ENCODE measurements around the gene YAE1.

YAE1 gene

DNA sequence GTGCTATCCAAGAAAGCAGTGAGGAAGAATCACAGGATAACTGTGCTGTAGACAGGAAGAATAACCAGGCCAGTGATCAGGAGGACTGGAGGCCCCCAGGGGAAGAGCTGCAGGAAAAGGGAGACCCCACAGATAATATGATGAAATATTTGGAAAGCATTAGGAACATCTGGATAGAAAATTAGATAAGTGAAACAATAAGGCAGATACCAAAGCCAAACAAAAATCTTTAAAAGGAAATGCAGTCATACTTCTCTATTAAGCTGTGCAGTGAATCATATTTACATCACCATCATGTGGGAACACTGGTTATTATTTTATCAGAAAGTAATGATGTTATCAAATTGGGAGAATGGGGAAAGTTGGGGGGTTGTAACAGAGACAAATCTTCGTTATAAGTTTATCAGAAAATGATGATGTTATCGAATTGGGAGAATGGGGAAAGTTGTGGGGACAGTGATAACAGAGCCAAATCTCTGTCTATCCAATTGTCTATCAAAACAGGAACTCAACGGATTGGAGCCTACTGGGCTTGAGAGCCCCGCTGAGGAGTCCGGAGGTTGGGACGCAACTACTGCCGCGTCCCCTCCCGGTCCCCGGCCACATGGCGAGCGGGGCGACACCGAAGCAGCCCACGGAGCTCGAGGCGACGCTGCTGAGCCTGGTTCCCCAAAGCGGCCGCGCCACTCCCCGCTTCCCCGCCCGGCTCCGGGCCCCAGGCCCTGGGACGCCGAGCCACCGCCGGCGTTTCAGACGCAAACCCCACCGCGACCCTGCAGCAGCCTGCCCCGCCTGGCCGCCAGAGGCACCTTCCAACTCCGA is 43.1 kb downstream of the YAE1 start:
- DNase-seq: peak; percentile 74

- DNase-seq: no peak
Observed at GRCh38 chr7:39609935-39610263, 43.7 kb downstream of the YAE1 start.

DNA sequence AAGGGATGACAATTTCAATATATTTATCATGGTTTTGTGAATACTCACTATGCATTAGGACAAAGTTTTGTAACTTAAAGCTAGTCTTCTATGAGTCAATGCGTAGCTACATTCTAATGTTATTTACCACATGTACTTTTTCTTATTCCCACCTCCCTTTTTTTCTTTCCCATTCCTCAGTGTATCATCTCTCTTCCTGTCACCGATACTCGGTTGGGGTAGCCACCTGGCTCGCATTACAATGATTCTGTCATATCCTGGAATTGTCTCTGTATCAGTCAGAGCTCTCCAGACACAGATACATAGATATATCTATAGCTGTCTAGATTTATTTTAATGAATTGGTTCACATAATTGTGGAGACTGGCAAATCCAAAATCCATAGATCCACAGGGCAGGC is 47.4 kb downstream of the YAE1 start:
- peak; percentile 72 for DNase-seq

DNA sequence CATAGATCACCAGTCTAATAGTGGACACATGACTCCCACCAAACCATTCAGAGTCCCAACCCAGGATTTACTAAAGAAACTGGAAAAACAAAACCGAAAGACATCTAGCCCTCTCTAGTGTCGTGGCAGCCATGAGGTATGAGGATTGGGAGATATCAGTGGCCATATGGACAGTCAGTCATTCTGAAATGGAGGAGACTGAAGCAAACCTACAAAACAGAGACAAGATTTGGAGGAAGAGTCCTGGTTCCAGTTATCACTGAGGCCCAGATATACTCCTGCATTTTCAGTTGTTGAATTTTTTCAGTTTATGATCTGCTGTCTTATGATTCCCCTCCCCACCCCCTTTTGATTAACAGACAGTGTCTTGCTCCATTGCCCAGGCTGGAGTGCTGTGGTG is 48.1 kb downstream of the YAE1 start:
- no peak for DNase-seq

GRCh38 chr7:39615350-39615975 is 49.3 kb downstream of the YAE1 start:
- DNase-seq: no peak

DNA sequence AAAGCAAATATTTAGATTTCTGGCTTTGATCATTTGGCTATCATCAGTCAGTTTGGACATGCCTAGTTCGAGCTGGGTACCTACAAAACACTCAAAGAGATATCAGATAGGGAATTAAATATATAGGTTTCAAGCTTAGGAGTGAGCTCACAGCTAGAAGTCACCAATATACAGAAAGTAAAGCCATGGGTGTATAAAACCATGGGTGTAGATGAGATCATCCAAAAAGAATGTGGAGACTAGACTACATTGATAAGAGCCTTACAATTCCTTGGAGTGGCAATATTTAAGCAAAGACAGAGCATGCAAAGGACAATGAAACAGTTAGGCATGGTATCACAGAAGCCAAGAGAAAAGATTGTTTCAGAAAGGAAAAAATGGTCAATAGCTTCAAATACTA is 49.9 kb downstream of the YAE1 start:
- DNase-seq: peak; percentile 73

GRCh38 chr7:39617005-39617404 is 50.8 kb downstream of the YAE1 start:
- peak; percentile 68 for DNase-seq

DNA sequence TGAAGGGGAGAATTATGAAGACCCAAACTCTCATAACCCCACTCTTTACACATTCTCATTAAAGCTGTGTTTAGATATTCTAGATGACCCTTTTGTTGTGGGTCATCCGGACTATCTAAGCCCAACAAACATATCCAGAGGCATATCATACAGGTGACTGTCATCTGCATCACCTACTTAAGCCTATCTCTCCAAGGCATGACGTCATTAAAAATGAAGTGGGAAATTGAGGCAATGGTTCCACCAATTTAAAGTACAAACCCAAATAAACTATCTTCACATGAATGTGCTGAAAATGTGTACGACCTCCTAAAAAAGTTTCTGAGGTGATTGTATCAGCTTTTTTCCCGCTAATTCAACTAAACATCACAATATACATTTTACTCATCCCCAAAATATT is 52.7 kb downstream of the YAE1 start:
- DNase-seq: no peak

- DNase-seq: peak; percentile 39
Observed at GRCh38 chr7:39620486-39620885, 54.3 kb downstream of the YAE1 start.

- peak; percentile 95 for DNase-seq
Observed at GRCh38 chr7:39621261-39621660, 55.1 kb downstream of the YAE1 start.

- DNase-seq: peak; percentile 32
Observed at GRCh38 chr7:39621784-39622411, 55.7 kb downstream of the YAE1 start.
